Uterus (tissue), 4 donors: Measurements from ENCODE around the gene OR6N1. TPM values are rescaled to one million over a fixed set of nuclear protein-coding genes. Genes with fewer than 3 reads are reported as not detected.

Experiments used
- DNase-seq, 2 donors: peaks; one replicate each; pipeline ENCODE4 v3.0.0-alpha.2; 2019 to 2020
- H3K27ac ChIP-seq, 2 donors: fragments of 200-600 bp; sonication (generic); 1 replicate in 1 of 2; 2 replicates in 1 of 2; pipeline ENCODE4 v1.5.1; 2016 to 2018
- H3K27me3 ChIP-seq, 2 donors: fragments of 200-600 bp; sonication (generic); one replicate each; pipeline ENCODE4 v1.5.1; 2018 to 2019; ENCODE audit warnings: control low read depth in 1 of 2
- H3K36me3 ChIP-seq, 2 donors: fragments of 200-600 bp; sonication (generic); one replicate each; pipeline ENCODE4 v1.5.1; 2019; ENCODE audit warnings: control low read depth in 1 of 2
- H3K4me1 ChIP-seq, 2 donors: fragments of 200-600 bp; sonication (generic); one replicate each; pipeline ENCODE4 v1.5.1; 2018 to 2019; ENCODE audit warnings: control low read depth in 1 of 2
- H3K4me3 ChIP-seq, 2 donors: fragments of 200-600 bp; sonication (generic); 1 replicate in 1 of 2; 2 replicates in 1 of 2; pipeline ENCODE4 v1.5.1; 2018 to 2019; ENCODE audit warnings: mild to moderate bottlenecking in 1 of 2
- H3K9me3 ChIP-seq, 2 donors: fragments of 200-600 bp; sonication (generic); one replicate each; pipeline ENCODE4 v1.5.1; 2019; ENCODE audit warnings: control low read depth in 1 of 2
- POLR2A ChIP-seq, 2 donors: fragments of 450-650 bp; IDR thresholded peaks; one replicate each; pipeline ENCODE4 v1.6.1; 2016; ENCODE audit warnings: antibody characterized with exemption in 2 of 2, mild to moderate bottlenecking in 1 of 2, moderate library complexity in 1 of 2
- intact Hi-C: fragments of 100-400 bp; cut with DNase I; formaldehyde crosslinking; loops from one replicate; pipeline ENCODE4 v1.15.1; 2023; ENCODE audit warnings: low total_unique reads
- total RNA-seq, 4 donors: library from RNA; depleted of rRNA in 3 of 4; stranded (reverse); fragments of >200 nt in 3 of 4; gene quantifications; one replicate each; pipeline versions ENCODE4 v1.1.0 to v1.2.4, GENCODE V29; 2014 to 2023
- TF ChIP-seq, protein P1 (sequence below), 4 experiments: fragments of 200-600 bp in 2 of 4; fragments of 450-650 bp in 2 of 4; sonication (generic) in 2 of 4; IDR thresholded peaks; one replicate each; pipeline ENCODE4 v1.5.1; 2016 to 2019; ENCODE audit warnings: antibody characterized with exemption in 4 of 4, mild to moderate bottlenecking in 2 of 4, moderate library complexity in 1 of 4
- donor health status: DM: yes; HTN: yes; CAD: no.

Gene OR6N1
- total RNA-seq, 4 donors from 2014 or later, result not detected

DNA sequence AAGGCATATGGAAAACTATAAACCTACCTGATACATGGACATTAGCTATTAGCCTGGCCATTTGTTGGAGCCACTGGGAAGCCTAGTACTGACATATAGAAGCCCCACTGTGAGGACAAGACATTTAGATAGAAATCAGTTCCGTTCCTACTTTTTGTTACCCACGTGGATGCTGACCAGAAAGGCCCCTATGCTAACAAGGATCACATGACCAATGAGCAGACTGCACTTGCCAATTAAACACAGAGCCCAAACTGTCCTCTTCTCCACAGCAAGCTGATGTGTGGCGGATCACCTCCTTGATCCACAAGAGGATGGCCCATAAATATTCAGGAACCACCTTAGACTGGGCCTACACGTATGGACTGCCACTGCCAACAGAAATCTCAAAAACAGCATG is 40.3 kb downstream of the OR6N1 start:
- H3K36me3 ChIP-seq, result no peaks in the 10 kb centered on the region
- no peak overlapping the region for H3K4me3 ChIP-seq
- H3K27ac ChIP-seq, result no peak overlapping the region
- DNase-seq, result no peak
- H3K27me3 ChIP-seq, result no peaks in the 10 kb centered on the region
- no peaks in the 10 kb centered on the region for H3K4me1 ChIP-seq
- no peaks in the 10 kb centered on the region for H3K9me3 ChIP-seq
- intact Hi-C loops, result no loop called here
- TF ChIP-seq, protein P1, sequence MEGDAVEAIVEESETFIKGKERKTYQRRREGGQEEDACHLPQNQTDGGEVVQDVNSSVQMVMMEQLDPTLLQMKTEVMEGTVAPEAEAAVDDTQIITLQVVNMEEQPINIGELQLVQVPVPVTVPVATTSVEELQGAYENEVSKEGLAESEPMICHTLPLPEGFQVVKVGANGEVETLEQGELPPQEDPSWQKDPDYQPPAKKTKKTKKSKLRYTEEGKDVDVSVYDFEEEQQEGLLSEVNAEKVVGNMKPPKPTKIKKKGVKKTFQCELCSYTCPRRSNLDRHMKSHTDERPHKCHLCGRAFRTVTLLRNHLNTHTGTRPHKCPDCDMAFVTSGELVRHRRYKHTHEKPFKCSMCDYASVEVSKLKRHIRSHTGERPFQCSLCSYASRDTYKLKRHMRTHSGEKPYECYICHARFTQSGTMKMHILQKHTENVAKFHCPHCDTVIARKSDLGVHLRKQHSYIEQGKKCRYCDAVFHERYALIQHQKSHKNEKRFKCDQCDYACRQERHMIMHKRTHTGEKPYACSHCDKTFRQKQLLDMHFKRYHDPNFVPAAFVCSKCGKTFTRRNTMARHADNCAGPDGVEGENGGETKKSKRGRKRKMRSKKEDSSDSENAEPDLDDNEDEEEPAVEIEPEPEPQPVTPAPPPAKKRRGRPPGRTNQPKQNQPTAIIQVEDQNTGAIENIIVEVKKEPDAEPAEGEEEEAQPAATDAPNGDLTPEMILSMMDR (IDR thresholded peaks at IDR 0.05), result no peak
- no peak for TF ChIP-seq POLR2A (IDR thresholded peaks at IDR 0.05)

DNA sequence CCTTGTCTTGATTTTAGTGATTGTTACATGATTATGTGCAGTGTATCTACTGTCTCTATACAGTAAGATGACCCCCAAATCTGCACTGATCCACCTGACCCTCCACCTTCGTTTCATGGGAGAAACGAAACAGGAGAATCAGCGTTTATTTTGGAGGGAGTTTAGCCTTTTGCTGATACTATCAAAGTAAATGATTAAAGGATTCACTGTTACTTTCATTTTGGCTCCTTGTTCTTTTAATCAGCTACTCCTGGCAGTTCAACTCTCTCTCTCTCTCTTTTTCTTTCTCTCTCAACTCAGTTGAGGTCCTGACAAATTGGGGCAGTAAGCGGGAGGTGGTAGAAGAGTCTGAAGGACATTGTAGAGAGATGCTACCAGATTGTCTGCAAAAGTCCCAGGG is 41.5 kb downstream of the OR6N1 start:
- no peaks in the 10 kb centered on the region for H3K4me1 ChIP-seq
- intact Hi-C loops, result no loop called here
- H3K36me3 ChIP-seq, result no peaks in the 10 kb centered on the region
- no peak overlapping the region for H3K27ac ChIP-seq
- no peaks in the 10 kb centered on the region for H3K9me3 ChIP-seq
- no peaks in the 10 kb centered on the region for H3K27me3 ChIP-seq
- TF ChIP-seq, protein P1 (IDR thresholded peaks at IDR 0.05), result no peak
- TF ChIP-seq POLR2A (IDR thresholded peaks at IDR 0.05), result no peak
- DNase-seq, result no peak
- no peak overlapping the region for H3K4me3 ChIP-seq

DNA sequence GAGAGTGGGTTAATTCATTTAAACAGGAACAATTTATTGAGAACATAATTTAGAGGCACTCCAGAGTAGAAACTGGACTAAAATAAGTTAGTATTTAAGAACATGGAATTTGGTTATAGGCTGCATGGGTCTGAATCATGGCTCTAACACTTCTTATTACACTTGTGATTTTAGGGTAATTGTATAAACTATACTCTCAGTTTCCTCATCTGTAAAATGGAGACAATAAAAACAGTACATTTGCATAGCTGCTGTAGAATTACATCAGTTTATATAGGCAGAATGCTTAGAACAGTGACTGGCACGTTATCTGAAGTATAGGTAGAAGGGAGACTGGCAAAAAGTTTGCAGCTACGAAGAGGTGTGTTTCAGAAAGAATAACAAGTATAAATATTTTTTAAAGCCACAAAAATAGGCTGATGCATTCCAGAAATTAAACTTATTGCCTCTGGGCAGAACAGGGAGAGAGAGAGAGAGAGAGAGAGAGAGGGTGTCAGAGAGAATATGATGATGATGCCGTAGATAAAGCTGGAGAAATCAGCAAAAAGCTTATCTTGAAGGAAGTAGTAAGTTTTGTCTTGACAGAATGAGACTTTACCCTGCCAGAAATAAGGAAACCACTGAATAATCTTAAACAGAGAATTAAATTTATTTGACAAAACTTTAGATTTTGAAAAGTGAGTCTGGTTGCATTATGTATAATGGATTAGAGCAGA is 43.3 kb downstream of the OR6N1 start:
- Histone ChIP-seq H3K4me3 (no peak overlapping the region), H3K36me3 (no peaks in the 10 kb centered on the region), H3K9me3 (no peaks in the 10 kb centered on the region), H3K27ac (no peak overlapping the region), H3K4me1 (no peaks in the 10 kb centered on the region), H3K27me3 (no peaks in the 10 kb centered on the region)
- no peak for DNase-seq
- TF ChIP-seq POLR2A (IDR thresholded peaks at IDR 0.05), result no peak
- TF ChIP-seq, protein P1 (IDR thresholded peaks at IDR 0.05), result no peak
- intact Hi-C loops, result no loop called here

DNA sequence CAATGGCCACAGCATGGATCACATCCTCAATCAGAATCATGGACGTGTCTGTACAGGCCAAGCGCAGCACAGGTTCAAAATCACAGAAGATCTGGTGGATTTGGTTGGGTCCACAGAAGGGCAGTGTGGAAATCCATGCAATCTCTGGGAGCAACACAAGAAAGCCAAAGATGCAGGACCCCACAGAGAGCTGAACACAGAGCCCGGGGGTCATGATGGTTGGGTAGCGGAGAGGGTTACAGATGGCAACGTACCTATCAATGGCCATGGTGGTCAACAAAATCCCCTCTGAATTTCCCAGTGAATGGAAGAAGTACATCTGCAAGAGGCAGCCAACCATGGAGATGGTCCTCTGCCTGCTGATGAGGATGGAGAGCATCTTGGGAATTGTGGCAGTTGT is 47.6 kb downstream of the OR6N1 start:
- Histone ChIP-seq H3K36me3 (no peaks in the 10 kb centered on the region), H3K4me3 (no peak overlapping the region), H3K9me3 (no peaks in the 10 kb centered on the region), H3K4me1 (no peaks in the 10 kb centered on the region), H3K27ac (no peak overlapping the region), H3K27me3 (no peaks in the 10 kb centered on the region)
- intact Hi-C loops, result no loop called here
- TF ChIP-seq, protein P1 (IDR thresholded peaks at IDR 0.05), result no peak
- no peak for TF ChIP-seq POLR2A (IDR thresholded peaks at IDR 0.05)
- DNase-seq, result no peak

DNA sequence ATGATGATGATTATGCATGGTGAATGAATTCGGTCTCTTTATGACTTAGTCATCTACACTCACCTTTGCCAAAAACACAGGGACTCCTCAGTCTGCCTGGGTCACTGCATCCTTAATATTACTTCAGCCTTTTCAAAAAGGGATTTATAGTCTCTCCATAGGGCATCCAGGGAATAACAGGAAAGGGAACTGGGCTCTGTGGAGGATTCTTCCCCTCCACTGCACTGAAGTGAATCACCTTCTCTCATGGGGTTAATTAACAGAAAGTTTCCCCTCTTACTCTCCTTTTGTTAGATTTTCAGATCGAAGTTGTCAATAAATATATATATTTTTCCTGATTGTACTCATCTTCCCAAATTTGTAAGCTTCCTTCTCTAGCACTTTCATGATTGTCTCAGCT is 51.4 kb downstream of the OR6N1 start, which contains the start of gene OR6K3:
TSS of gene OR6K3 (minus strand) at position 101 of the 400 bp plus-strand sequence. CDS start 2,605 bp downstream, outside the sequence.
- no peak for DNase-seq
- no peaks in the 10 kb centered on the region for H3K27me3 ChIP-seq
- H3K36me3 ChIP-seq, result no peaks in the 10 kb centered on the region
- H3K9me3 ChIP-seq, result no peaks in the 10 kb centered on the region
- TF ChIP-seq, protein P1 (IDR thresholded peaks at IDR 0.05), result no peak
- TF ChIP-seq POLR2A (IDR thresholded peaks at IDR 0.05), result no peak
- H3K4me3 ChIP-seq, result no peak within 1 kb of the TSS
- no peaks in the 10 kb centered on the region for H3K4me1 ChIP-seq
- no peak within 1 kb of the TSS for H3K27ac ChIP-seq
- intact Hi-C loops, result no loop called here
